ENCODE data around the gene PSMD10.

Gene PSMD10

DNA sequence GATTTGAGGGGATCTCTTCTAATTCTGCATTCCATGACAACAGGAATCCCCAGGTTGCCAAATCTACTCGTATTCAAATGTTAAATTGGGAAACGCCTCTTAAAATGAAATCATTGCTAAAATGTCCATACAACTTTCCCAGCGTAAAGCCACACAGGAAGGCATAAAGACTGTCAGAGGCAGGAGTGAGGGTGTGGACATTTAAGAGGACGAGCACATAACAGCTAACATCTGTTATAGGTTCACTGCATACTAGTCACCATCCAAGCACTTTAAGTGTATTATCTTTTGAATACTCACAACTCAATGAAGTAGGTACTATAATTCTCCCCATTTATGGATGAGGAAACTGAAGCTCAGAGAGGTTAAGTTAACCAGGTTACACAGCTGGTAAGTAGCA lies 35.8 kb upstream of the PSMD10 start:
- H3K27ac ChIP-seq (replicated peaks) = no peak overlapping the region
- no peak overlapping the region for H3K4me3 ChIP-seq (replicated peaks; ENCODE audit: insufficient read depth, low read length)
- no peak for DNase-seq (ENCODE audit: low read depth in 1 of 2, low spot score in 1 of 2)
- no peak for TF ChIP-seq GABPA (IDR thresholded peaks at IDR 0.05; ENCODE audit: low read depth)
- TF ChIP-seq, protein P1, sequence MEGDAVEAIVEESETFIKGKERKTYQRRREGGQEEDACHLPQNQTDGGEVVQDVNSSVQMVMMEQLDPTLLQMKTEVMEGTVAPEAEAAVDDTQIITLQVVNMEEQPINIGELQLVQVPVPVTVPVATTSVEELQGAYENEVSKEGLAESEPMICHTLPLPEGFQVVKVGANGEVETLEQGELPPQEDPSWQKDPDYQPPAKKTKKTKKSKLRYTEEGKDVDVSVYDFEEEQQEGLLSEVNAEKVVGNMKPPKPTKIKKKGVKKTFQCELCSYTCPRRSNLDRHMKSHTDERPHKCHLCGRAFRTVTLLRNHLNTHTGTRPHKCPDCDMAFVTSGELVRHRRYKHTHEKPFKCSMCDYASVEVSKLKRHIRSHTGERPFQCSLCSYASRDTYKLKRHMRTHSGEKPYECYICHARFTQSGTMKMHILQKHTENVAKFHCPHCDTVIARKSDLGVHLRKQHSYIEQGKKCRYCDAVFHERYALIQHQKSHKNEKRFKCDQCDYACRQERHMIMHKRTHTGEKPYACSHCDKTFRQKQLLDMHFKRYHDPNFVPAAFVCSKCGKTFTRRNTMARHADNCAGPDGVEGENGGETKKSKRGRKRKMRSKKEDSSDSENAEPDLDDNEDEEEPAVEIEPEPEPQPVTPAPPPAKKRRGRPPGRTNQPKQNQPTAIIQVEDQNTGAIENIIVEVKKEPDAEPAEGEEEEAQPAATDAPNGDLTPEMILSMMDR (IDR thresholded peaks at IDR 0.05; ENCODE audit: insufficient read depth, low read length) = no peak
- TF ChIP-seq, protein P2, sequence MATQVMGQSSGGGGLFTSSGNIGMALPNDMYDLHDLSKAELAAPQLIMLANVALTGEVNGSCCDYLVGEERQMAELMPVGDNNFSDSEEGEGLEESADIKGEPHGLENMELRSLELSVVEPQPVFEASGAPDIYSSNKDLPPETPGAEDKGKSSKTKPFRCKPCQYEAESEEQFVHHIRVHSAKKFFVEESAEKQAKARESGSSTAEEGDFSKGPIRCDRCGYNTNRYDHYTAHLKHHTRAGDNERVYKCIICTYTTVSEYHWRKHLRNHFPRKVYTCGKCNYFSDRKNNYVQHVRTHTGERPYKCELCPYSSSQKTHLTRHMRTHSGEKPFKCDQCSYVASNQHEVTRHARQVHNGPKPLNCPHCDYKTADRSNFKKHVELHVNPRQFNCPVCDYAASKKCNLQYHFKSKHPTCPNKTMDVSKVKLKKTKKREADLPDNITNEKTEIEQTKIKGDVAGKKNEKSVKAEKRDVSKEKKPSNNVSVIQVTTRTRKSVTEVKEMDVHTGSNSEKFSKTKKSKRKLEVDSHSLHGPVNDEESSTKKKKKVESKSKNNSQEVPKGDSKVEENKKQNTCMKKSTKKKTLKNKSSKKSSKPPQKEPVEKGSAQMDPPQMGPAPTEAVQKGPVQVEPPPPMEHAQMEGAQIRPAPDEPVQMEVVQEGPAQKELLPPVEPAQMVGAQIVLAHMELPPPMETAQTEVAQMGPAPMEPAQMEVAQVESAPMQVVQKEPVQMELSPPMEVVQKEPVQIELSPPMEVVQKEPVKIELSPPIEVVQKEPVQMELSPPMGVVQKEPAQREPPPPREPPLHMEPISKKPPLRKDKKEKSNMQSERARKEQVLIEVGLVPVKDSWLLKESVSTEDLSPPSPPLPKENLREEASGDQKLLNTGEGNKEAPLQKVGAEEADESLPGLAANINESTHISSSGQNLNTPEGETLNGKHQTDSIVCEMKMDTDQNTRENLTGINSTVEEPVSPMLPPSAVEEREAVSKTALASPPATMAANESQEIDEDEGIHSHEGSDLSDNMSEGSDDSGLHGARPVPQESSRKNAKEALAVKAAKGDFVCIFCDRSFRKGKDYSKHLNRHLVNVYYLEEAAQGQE (IDR thresholded peaks at IDR 0.05; ENCODE audit: insufficient replicate concordance, low read depth) = no peak
- TF ChIP-seq POLR2AphosphoS5 (IDR thresholded peaks at IDR 0.05; ENCODE audit: low read depth) = no peak
- no peaks in the 10 kb centered on the region for H3K27me3 ChIP-seq (ENCODE audit: insufficient read depth, poor library complexity, severe bottlenecking)

DNA sequence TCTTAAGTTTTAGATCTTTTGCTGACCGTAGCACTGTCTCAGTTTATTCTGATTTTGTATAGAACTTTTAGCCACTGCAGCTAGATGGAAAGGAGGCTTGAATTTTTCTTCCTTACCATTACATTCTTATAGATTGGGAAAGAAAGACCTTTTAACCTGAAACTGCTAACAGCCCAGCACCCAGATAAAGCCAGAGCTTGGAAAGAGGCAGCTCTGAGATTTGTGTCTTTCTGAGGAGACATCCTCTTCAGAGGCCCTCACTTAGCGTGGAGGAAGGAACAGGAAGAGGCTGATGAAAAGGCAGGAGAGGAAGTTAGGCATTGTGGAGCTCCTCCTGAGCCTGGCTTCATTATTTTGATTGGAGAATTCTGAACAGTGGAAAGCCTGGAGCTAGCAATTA lies 35.3 kb upstream of the PSMD10 start:
- no peak overlapping the region for H3K27ac ChIP-seq (replicated peaks)
- no peak overlapping the region for H3K4me3 ChIP-seq (replicated peaks; ENCODE audit: insufficient read depth, low read length)
- DNase-seq (ENCODE audit: low read depth in 1 of 2, low spot score in 1 of 2) = no peak
- TF ChIP-seq, protein P1 (IDR thresholded peaks at IDR 0.05; ENCODE audit: insufficient read depth, low read length) = no peak
- TF ChIP-seq SPI1 (IDR thresholded peaks at IDR 0.05; ENCODE audit: borderline replicate concordance, low read depth) = peak; percentile 47; the same call in 1 of the 2 replicates
- no peaks in the 10 kb centered on the region for H3K27me3 ChIP-seq (ENCODE audit: insufficient read depth, poor library complexity, severe bottlenecking)

- no peak for TF ChIP-seq GABPA (IDR thresholded peaks at IDR 0.05; ENCODE audit: low read depth)
- TF ChIP-seq POLR2AphosphoS5 (IDR thresholded peaks at IDR 0.05; ENCODE audit: low read depth) = no peak
- TF ChIP-seq, protein P2 (IDR thresholded peaks at IDR 0.05; ENCODE audit: insufficient replicate concordance, low read depth) = no peak
- TF ChIP-seq, protein P1 (IDR thresholded peaks at IDR 0.05; ENCODE audit: insufficient read depth, low read length) = no peak
- no peak for TF ChIP-seq SPI1 (IDR thresholded peaks at IDR 0.05; ENCODE audit: borderline replicate concordance, low read depth)
- Histone ChIP-seq H3K27me3 (ENCODE audit: insufficient read depth, poor library complexity, severe bottlenecking) (no peaks in the 10 kb centered on the region), H3K27ac (replicated peaks) (no peak overlapping the region), H3K4me3 (replicated peaks; ENCODE audit: insufficient read depth, low read length) (no peak overlapping the region)
- no peak for DNase-seq (ENCODE audit: low read depth in 1 of 2, low spot score in 1 of 2)
Observed at GRCh38 chrX:108123591-108124366, 32.4 kb upstream of the PSMD10 start.

DNA sequence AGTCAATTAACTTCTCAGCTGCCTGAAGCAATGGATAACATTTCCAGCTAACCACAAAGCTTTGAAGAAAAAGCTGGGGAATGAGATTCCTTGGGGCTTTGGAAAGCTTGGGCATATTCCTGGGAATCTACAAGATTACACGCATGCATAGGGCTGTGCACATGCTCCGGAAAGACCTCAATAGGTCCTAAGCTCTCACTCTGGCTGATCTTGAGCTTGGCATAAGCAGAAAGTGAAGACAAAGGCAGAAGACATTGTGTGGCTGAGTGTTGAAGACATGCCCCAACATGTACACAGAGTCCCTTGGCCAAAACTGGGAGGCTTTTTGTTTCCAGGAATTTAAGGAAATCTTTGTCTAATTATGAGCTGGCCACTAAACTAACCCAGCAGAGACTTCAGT lies 31.4 kb upstream of the PSMD10 start:
- Histone ChIP-seq H3K4me3 (replicated peaks; ENCODE audit: insufficient read depth, low read length) (no peak overlapping the region), H3K27ac (replicated peaks) (no peak overlapping the region), H3K27me3 (ENCODE audit: insufficient read depth, poor library complexity, severe bottlenecking) (no peaks in the 10 kb centered on the region)
- TF ChIP-seq POLR2AphosphoS5 (IDR thresholded peaks at IDR 0.05; ENCODE audit: low read depth) (no peak), SPI1 (IDR thresholded peaks at IDR 0.05; ENCODE audit: borderline replicate concordance, low read depth) (no peak), GABPA (IDR thresholded peaks at IDR 0.05; ENCODE audit: low read depth) (no peak)
- TF ChIP-seq, protein P1 (IDR thresholded peaks at IDR 0.05; ENCODE audit: insufficient read depth, low read length) = no peak
- TF ChIP-seq, protein P2 (IDR thresholded peaks at IDR 0.05; ENCODE audit: insufficient replicate concordance, low read depth) = no peak
- DNase-seq (ENCODE audit: low read depth in 1 of 2, low spot score in 1 of 2) = no peak
